ENCODE results near the gene FAN1. TPM values are rescaled to one million over a fixed set of nuclear protein-coding genes. Genes with fewer than 3 reads are reported as not detected.

FAN1 gene
- total RNA-seq, 1 donor from 2014 or later, result 17.6 TPM

- Histone ChIP-seq H3K4me3 (ENCODE audit: low read depth, low read length) (no peak overlapping the region), H3K27me3 (ENCODE audit: control insufficient read depth, insufficient read depth, low read length) (no peaks in the 10 kb centered on the region), H3K36me3 (ENCODE audit: control insufficient read depth, insufficient read depth, low read length) (peaks cover 7% of the 10 kb centered on the region)
- FAIRE-seq (no peak), DNase-seq (ENCODE audit: low read depth) (no peak)
- TF ChIP-seq CTCF (IDR thresholded peaks at IDR 0.05; ENCODE audit: insufficient read depth, low read length, severe bottlenecking), result no peak
These were observed 58.9 kb downstream of the FAN1 start for GRCh38 chr15:30962659-30963058.

DNA sequence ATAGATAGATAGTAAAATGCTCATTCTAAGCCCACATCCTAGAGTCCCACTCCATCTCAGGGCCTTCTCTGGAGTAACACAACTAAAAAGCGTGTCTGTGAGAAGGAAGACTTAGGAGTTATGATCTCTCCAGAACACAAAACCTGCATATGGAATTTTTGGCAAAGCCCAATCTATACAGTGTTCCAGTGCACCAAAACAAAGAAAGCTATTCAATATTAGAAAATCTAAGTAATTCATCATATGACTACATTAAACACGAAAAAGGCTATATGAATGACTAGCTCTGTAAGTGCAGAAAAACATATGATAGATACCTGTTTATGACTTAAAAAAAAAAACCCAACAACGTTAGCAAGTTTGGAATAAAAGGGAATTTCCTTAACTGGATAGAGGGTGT is 60.0 kb downstream of the FAN1 start:
- no peak overlapping the region for H3K4me3 ChIP-seq (ENCODE audit: low read depth, low read length)
- H3K36me3 ChIP-seq (ENCODE audit: control insufficient read depth, insufficient read depth, low read length), result peaks cover 3% of the 10 kb centered on the region
- H3K27me3 ChIP-seq (ENCODE audit: control insufficient read depth, insufficient read depth, low read length), result no peaks in the 10 kb centered on the region
- DNase-seq (ENCODE audit: low read depth), result no peak
- TF ChIP-seq CTCF (IDR thresholded peaks at IDR 0.05; ENCODE audit: insufficient read depth, low read length, severe bottlenecking), result no peak
- no peak for FAIRE-seq

- H3K27me3 ChIP-seq (ENCODE audit: control insufficient read depth, insufficient read depth, low read length), result no peaks in the 10 kb centered on the region
- H3K4me3 ChIP-seq (ENCODE audit: low read depth, low read length), result no peak overlapping the region
- peaks cover 3% of the 10 kb centered on the region for H3K36me3 ChIP-seq (ENCODE audit: control insufficient read depth, insufficient read depth, low read length)
- no peak for DNase-seq (ENCODE audit: low read depth)
- TF ChIP-seq CTCF (IDR thresholded peaks at IDR 0.05; ENCODE audit: insufficient read depth, low read length, severe bottlenecking), result no peak
- FAIRE-seq, result no peak
These were observed 66.0 kb downstream of the FAN1 start for GRCh38 chr15:30969724-30970123.

GRCh38 chr15:30973379-30973778 is 69.7 kb downstream of the FAN1 start:
- no peak overlapping the region for H3K4me3 ChIP-seq (ENCODE audit: low read depth, low read length)
- DNase-seq (ENCODE audit: low read depth), result no peak
- peaks cover 2% of the 10 kb centered on the region for H3K36me3 ChIP-seq (ENCODE audit: control insufficient read depth, insufficient read depth, low read length)
- TF ChIP-seq CTCF (IDR thresholded peaks at IDR 0.05; ENCODE audit: insufficient read depth, low read length, severe bottlenecking), result no peak
- no peaks in the 10 kb centered on the region for H3K27me3 ChIP-seq (ENCODE audit: control insufficient read depth, insufficient read depth, low read length)
- no peak for FAIRE-seq

GRCh38 chr15:30974112-30974511 is 70.4 kb downstream of the FAN1 start:
- H3K4me3 ChIP-seq (ENCODE audit: low read depth, low read length), result no peak overlapping the region
- peaks cover 2% of the 10 kb centered on the region for H3K36me3 ChIP-seq (ENCODE audit: control insufficient read depth, insufficient read depth, low read length)
- no peak for FAIRE-seq
- DNase-seq (ENCODE audit: low read depth), result no peak
- H3K27me3 ChIP-seq (ENCODE audit: control insufficient read depth, insufficient read depth, low read length), result no peaks in the 10 kb centered on the region
- no peak for TF ChIP-seq CTCF (IDR thresholded peaks at IDR 0.05; ENCODE audit: insufficient read depth, low read length, severe bottlenecking)

DNA sequence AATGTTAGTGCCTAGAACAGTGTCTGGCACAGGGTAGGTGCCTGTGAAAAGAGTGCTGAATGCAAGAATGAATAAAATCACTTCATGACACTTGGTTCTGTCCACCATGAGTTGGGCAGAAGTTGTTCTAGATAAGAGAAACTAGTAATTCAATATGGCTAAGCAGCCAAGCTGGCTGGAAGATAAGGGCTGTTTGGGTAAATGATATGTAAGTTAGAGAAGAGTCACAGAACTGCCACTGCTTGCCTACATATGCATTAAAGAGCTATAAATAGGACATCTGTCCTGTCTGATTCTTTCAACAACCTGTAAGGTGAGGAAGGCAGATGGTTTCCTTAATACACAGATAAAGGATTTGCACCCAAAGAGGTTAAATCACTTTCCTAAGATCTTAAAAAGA is 74.6 kb downstream of the FAN1 start:
- Histone ChIP-seq H3K27me3 (ENCODE audit: control insufficient read depth, insufficient read depth, low read length) (no peaks in the 10 kb centered on the region), H3K4me3 (ENCODE audit: low read depth, low read length) (no peak overlapping the region), H3K36me3 (ENCODE audit: control insufficient read depth, insufficient read depth, low read length) (peaks cover 4% of the 10 kb centered on the region)
- TF ChIP-seq CTCF (IDR thresholded peaks at IDR 0.05; ENCODE audit: insufficient read depth, low read length, severe bottlenecking), result no peak
- FAIRE-seq (no peak), DNase-seq (ENCODE audit: low read depth) (no peak)
